Ishikawa (cell line): ENCODE measurements around the gene HLA-DQA1.

Experiments
- CREB1 ChIP-seq: IDR thresholded peaks from 2 replicates; pipeline ENCODE4 v1.6.1; 2012; ENCODE audit warnings: low read depth
- EGR1 ChIP-seq: IDR thresholded peaks from 2 replicates; pipeline ENCODE4 v1.6.1; 2012
- EP300 ChIP-seq: IDR thresholded peaks from 2 replicates; pipeline ENCODE4 v1.6.1; 2012; ENCODE audit warnings: borderline replicate concordance
- FOXM1 ChIP-seq: IDR thresholded peaks from 2 replicates; pipeline ENCODE4 v1.6.1; 2012; ENCODE audit warnings: low read depth, borderline replicate concordance
- NFIC ChIP-seq: IDR thresholded peaks from 2 replicates; pipeline ENCODE4 v1.6.1; 2012
- RAD21 ChIP-seq: IDR thresholded peaks from 2 replicates; pipeline ENCODE4 v1.6.1; 2012; ENCODE audit warnings: low read depth
- TAF1 ChIP-seq: IDR thresholded peaks from 2 replicates; pipeline ENCODE4 v1.6.1; 2012; ENCODE audit warnings: low read depth, mild to moderate bottlenecking
- TCF12 ChIP-seq: IDR thresholded peaks from 2 replicates; pipeline ENCODE4 v1.6.1; 2012; ENCODE audit warnings: low read depth
- TEAD4 ChIP-seq: IDR thresholded peaks from 2 replicates; pipeline ENCODE4 v1.6.1; 2012
- ZBTB7A ChIP-seq: IDR thresholded peaks from 2 replicates; pipeline ENCODE4 v1.6.1; 2012; ENCODE audit warnings: low read depth
- TF ChIP-seq, protein P1 (sequence below): IDR thresholded peaks from 2 replicates; pipeline ENCODE4 v1.6.1; 2012
- TF ChIP-seq, protein P2 (sequence below): IDR thresholded peaks from 2 replicates; pipeline ENCODE4 v1.6.1; 2012
- TF ChIP-seq, protein P3 (sequence below): IDR thresholded peaks from 2 replicates; pipeline ENCODE4 v1.6.1; 2012; ENCODE audit warnings: low read depth, mild to moderate bottlenecking

DNA sequence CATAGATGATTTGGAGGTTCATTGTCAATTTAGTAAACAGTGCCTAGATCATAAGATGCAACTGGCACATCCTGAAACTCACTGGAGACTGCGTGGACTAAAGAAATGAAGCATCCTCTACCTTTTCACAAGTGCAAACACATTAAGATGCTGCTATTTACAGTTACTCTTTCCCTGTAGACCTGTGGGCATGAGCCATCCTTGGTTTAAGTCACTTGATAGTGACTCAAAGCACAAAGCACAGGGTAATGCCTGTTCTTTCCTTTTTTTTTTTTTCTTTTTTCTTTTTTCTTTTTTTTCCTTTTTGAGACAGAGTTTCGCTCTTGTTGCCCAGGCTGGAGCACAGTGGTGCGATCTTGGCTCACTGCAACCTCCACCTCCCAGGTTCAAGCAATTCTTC is 10.0 kb upstream of the HLA-DQA1 start:
- no peak for TF ChIP-seq FOXM1
- TF ChIP-seq, protein P1, sequence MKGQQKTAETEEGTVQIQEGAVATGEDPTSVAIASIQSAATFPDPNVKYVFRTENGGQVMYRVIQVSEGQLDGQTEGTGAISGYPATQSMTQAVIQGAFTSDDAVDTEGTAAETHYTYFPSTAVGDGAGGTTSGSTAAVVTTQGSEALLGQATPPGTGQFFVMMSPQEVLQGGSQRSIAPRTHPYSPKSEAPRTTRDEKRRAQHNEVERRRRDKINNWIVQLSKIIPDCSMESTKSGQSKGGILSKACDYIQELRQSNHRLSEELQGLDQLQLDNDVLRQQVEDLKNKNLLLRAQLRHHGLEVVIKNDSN = no peak
- TF ChIP-seq TAF1 = no peak
- TF ChIP-seq EP300 = no peak
- TF ChIP-seq, protein P2, sequence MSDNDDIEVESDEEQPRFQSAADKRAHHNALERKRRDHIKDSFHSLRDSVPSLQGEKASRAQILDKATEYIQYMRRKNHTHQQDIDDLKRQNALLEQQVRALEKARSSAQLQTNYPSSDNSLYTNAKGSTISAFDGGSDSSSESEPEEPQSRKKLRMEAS = no peak
- TF ChIP-seq NFIC = no peak
- TF ChIP-seq, protein P3, sequence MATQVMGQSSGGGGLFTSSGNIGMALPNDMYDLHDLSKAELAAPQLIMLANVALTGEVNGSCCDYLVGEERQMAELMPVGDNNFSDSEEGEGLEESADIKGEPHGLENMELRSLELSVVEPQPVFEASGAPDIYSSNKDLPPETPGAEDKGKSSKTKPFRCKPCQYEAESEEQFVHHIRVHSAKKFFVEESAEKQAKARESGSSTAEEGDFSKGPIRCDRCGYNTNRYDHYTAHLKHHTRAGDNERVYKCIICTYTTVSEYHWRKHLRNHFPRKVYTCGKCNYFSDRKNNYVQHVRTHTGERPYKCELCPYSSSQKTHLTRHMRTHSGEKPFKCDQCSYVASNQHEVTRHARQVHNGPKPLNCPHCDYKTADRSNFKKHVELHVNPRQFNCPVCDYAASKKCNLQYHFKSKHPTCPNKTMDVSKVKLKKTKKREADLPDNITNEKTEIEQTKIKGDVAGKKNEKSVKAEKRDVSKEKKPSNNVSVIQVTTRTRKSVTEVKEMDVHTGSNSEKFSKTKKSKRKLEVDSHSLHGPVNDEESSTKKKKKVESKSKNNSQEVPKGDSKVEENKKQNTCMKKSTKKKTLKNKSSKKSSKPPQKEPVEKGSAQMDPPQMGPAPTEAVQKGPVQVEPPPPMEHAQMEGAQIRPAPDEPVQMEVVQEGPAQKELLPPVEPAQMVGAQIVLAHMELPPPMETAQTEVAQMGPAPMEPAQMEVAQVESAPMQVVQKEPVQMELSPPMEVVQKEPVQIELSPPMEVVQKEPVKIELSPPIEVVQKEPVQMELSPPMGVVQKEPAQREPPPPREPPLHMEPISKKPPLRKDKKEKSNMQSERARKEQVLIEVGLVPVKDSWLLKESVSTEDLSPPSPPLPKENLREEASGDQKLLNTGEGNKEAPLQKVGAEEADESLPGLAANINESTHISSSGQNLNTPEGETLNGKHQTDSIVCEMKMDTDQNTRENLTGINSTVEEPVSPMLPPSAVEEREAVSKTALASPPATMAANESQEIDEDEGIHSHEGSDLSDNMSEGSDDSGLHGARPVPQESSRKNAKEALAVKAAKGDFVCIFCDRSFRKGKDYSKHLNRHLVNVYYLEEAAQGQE = no peak
- TF ChIP-seq RAD21 = no peak
- TF ChIP-seq EGR1 = no peak
- TF ChIP-seq CREB1 = no peak
- TF ChIP-seq ZBTB7A = no peak
- no peak for TF ChIP-seq TCF12
- no peak for TF ChIP-seq TEAD4
